ENCODE measurements around the gene SSH2. TPM values are rescaled to one million over a fixed set of nuclear protein-coding genes. Genes with fewer than 3 reads are reported as not detected.
A peak's percentile ranks its signal among the peaks of the same experiment; 100 is the strongest.

Gene SSH2
- total and polyA plus RNA-seq, 2 donors (not counting 1 experiment from before 2014, with no cell fraction given): 51.5 to 183 TPM

DNA sequence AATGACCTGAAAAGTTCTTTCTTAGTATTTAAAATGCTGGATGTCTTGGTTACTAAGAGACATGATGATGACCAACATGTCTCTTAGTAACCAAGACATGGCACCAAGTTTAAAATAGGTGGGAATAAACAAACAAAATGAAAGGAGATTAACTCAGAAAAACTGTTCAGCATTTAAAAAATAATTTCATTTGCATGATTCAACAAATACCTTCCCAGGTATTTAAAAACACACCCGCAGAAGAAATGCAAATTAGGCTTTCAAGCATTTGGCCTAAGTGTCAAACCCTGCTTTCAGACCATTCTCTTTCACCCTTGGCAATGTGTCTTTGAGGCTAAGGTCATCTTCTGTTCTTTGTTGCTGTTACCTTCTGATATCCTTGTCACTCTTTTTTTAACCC, 215.9 kb downstream of the SSH2 start:
- Histone ChIP-seq H3K4me2 (replicated peaks; ENCODE audit: low read depth, low read length, poor library complexity, severe bottlenecking) (peak overlapping the region; percentile 48), H3K9me3 (ENCODE audit: control extremely low read depth in 1 of 3, control insufficient read depth in 2 of 3, insufficient read depth in 1 of 3, low read length in 2 of 3) (no peaks in the 10 kb centered on the region), H3K79me2 (ENCODE audit: control insufficient read depth, insufficient read depth, low read length) (peaks cover 100% of the 10 kb centered on the region), H3K4me3 (ENCODE audit: control extremely low read depth in 1 of 5, extremely low read depth in 1 of 5, insufficient read depth in 1 of 5, low read depth in 2 of 5, low read length in 4 of 5) (no peak overlapping the region), H3K4me1 (ENCODE audit: control insufficient read depth in 2 of 2, insufficient read depth in 2 of 2, low read length in 2 of 2) (peaks cover 68 to 84% of the 10 kb centered on the region in 2 donors), H3K27ac (ENCODE audit: low read length in 2 of 2) (peak overlapping the region; percentile 63 to 78), H3K36me3 (replicated peaks in 1 of 2; ENCODE audit: control extremely low read depth in 1 of 2, control insufficient read depth in 1 of 2, extremely low read depth in 1 of 2, insufficient read depth in 2 of 2, low read length in 1 of 2) (peaks cover 7 to 18% of the 10 kb centered on the region in 2 experiments), H4K20me1 (ENCODE audit: control insufficient read depth, insufficient read depth, low read length, poor library complexity, severe bottlenecking) (no peaks in the 10 kb centered on the region), H2AFZ (ENCODE audit: insufficient read depth, low read depth, low read length, poor library complexity, severe bottlenecking) (no peak overlapping the region), H3K27me3 (replicated peaks in 1 of 4; ENCODE audit: control extremely low read depth in 1 of 4, control insufficient read depth in 3 of 4, insufficient read depth in 4 of 4, low read length in 3 of 4) (no peaks in the 10 kb centered on the region), H3K9ac (ENCODE audit: low read length) (no peak overlapping the region)
- no peak for DNase-seq
- no peak for ATAC-seq (ENCODE audit: low read depth)
- Mint-ChIP-seq H3K27ac (peak overlapping the region; percentile 94), H3K27me3 (no peaks in the 10 kb centered on the region), H3K9me3 (ENCODE audit: insufficient read depth) (no peaks in the 10 kb centered on the region), H3K4me3 (peak overlapping the region; percentile 54), H3K4me1 (peaks cover 91% of the 10 kb centered on the region)
- TF ChIP-seq EZH2 (IDR thresholded peaks at IDR 0.05; ENCODE audit: borderline replicate concordance, insufficient read depth, low read depth, low read length, poor library complexity, severe bottlenecking): no peak
- TF ChIP-seq, protein P1, sequence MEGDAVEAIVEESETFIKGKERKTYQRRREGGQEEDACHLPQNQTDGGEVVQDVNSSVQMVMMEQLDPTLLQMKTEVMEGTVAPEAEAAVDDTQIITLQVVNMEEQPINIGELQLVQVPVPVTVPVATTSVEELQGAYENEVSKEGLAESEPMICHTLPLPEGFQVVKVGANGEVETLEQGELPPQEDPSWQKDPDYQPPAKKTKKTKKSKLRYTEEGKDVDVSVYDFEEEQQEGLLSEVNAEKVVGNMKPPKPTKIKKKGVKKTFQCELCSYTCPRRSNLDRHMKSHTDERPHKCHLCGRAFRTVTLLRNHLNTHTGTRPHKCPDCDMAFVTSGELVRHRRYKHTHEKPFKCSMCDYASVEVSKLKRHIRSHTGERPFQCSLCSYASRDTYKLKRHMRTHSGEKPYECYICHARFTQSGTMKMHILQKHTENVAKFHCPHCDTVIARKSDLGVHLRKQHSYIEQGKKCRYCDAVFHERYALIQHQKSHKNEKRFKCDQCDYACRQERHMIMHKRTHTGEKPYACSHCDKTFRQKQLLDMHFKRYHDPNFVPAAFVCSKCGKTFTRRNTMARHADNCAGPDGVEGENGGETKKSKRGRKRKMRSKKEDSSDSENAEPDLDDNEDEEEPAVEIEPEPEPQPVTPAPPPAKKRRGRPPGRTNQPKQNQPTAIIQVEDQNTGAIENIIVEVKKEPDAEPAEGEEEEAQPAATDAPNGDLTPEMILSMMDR (IDR thresholded peaks at IDR 0.05): no peak
- intact Hi-C loops (cut with micrococcal nuclease): no loop called here
- POLR2A ChIA-PET: no interaction called here
- WGBS (ENCODE audit: insufficient coverage): 50% methylated on average over 1 of the region's 1 CpG
- CTCF ChIA-PET: interaction anchor here (4.2 kb wide), 1 partner anchor 65 kb away, joined by 16 read pairs; no protein-coding TSS in a partner anchor

DNA sequence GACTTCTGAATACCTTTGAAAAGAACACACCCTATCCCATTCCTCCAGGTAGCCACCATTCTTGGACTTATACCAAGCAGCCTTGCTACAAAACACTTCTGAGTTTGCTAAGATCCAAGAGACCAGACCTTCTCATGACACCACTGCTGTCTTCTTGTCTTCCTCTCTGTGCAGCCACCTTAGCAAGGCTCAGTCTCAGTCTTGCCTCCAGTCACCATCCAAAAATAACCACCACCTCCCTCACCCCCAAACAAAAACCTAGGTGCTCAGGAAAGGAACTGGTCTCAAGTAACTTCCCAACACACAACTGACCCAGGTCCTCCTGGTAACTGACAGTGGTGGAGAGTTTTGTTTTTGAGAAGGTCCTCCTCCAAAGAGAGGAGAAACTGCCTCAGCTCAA, 216.4 kb downstream of the SSH2 start:
- Mint-ChIP-seq H3K27ac (peak overlapping the region; percentile 94), H3K4me1 (peaks cover 90% of the 10 kb centered on the region), H3K27me3 (no peaks in the 10 kb centered on the region), H3K4me3 (peak overlapping the region; percentile 69), H3K9me3 (ENCODE audit: insufficient read depth) (no peaks in the 10 kb centered on the region)
- Histone ChIP-seq H3K27ac (ENCODE audit: low read length in 2 of 2) (peak overlapping the region; percentile 63 to 78), H3K9ac (ENCODE audit: low read length) (no peak overlapping the region), H3K79me2 (ENCODE audit: control insufficient read depth, insufficient read depth, low read length) (peaks cover 100% of the 10 kb centered on the region), H3K4me3 (ENCODE audit: control extremely low read depth in 1 of 5, extremely low read depth in 1 of 5, insufficient read depth in 1 of 5, low read depth in 2 of 5, low read length in 4 of 5) (no peak overlapping the region), H4K20me1 (ENCODE audit: control insufficient read depth, insufficient read depth, low read length, poor library complexity, severe bottlenecking) (no peaks in the 10 kb centered on the region), H3K4me2 (replicated peaks; ENCODE audit: low read depth, low read length, poor library complexity, severe bottlenecking) (peak overlapping the region; percentile 48), H3K27me3 (replicated peaks in 1 of 4; ENCODE audit: control extremely low read depth in 1 of 4, control insufficient read depth in 3 of 4, insufficient read depth in 4 of 4, low read length in 3 of 4) (no peaks in the 10 kb centered on the region), H3K4me1 (ENCODE audit: control insufficient read depth in 2 of 2, insufficient read depth in 2 of 2, low read length in 2 of 2) (peaks cover 65 to 80% of the 10 kb centered on the region in 2 donors), H3K9me3 (ENCODE audit: control extremely low read depth in 1 of 3, control insufficient read depth in 2 of 3, insufficient read depth in 1 of 3, low read length in 2 of 3) (no peaks in the 10 kb centered on the region), H2AFZ (ENCODE audit: insufficient read depth, low read depth, low read length, poor library complexity, severe bottlenecking) (no peak overlapping the region), H3K36me3 (replicated peaks in 1 of 2; ENCODE audit: control extremely low read depth in 1 of 2, control insufficient read depth in 1 of 2, extremely low read depth in 1 of 2, insufficient read depth in 2 of 2, low read length in 1 of 2) (peaks cover 7 to 15% of the 10 kb centered on the region in 2 experiments)
- TF ChIP-seq, protein P1 (IDR thresholded peaks at IDR 0.05): no peak
- TF ChIP-seq EZH2 (IDR thresholded peaks at IDR 0.05; ENCODE audit: borderline replicate concordance, insufficient read depth, low read depth, low read length, poor library complexity, severe bottlenecking): no peak
- ChIA-PET CTCF (interaction anchor here (1.9 to 4.2 kb wide), 2 partner anchors 9 to 66 kb away, joined by 13 to 16 read pairs; no protein-coding TSS in a partner anchor), POLR2A (interaction anchor here (0.6 to 3.6 kb wide), 2 partner anchors 9 to 28 kb away, joined by 3 to 18 read pairs; no protein-coding TSS in a partner anchor)
- intact Hi-C loops (cut with micrococcal nuclease): no loop called here
- DNase-seq (no peak), ATAC-seq (ENCODE audit: low read depth) (peak; percentile 37)

Data from B cell (primary cell).